GM21786 (cell line): ENCODE data around the gene DDX18.

ENCODE experiments used
- ATAC-seq: cut with Tn5 transposase; IDR thresholded peaks from one replicate; pipeline ENCODE4 v1.9.1; 2021; ENCODE audit not compliant: unreplicated experiment

DDX18 gene

DNA sequence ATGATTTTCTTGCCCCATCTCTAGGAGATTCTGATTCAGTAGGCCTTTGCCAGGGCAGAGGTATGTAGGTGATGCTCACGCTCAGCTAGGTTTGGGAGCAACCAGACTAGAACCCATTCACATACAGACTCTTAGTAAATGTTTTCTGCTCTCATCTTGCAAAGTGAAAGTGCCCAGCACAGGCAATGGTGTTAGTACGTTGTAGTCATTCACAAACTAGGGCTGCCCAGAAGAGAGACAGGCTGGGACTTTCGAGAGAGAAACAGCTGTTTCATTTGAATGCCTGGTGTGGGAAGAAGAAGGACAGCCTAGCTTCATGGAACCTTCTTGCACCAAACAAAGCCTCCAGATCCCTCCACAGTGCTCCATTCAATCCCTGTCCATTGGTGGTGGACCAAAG is 19.4 kb downstream of the DDX18 start:
- peak; percentile 43 for ATAC-seq

DNA sequence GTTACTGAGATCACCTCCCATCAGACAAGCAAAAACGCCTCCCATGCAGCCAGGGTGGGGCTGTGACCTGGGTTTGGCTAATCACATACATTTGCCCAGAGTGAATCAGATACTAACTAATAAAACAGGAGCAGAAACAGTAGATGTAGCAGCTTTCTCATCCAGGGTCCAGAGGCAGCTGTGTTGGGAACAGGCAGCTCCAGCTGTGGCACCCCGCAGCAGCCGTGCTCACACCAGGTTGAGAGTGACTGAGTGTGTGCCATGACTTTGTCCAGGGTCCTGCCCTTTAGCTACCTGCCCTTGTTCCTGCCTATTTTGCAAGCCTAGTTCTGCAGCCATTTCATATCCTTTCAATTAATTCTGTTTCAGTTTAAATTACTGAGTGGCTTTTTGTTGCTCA is 20.5 kb downstream of the DDX18 start:
- no peak for ATAC-seq

DNA sequence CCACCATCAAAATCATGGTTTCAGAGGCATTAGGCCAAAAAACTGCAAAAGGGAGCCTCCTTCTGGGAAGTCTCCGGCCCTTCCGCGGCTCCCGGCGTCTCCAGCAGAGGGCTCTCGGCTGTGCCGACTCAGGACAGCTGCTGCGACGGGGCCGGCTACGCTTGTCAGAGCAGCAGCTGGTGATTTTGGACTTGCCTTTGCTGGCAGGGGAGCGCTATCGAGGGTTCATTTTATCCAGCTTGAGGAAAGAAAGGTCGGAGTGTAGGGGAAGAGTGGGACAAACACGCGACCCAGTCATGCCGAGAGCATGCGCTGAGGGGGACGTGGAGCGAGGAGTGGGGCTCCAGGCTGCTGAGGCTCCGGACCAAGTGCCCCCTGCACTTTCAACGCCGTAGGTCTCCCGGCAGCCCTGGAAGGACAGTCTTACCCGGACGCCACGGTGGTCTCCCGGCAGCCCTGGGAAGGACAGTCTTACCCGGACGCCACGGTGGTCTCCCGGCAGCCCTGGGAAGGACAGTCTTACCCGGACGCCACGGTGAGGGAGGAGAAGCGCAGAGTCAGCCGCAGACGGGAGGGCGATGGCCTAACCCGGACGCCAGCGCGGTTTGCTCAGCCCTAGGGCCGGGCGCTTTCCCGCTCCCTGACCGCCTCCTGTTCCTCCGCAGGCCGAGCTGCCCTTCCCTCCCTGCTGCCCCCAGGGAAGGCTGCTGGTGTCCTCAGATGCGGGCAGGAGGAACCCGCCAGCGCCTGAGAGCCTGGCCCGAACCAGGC is 21.7 kb downstream of the DDX18 start:
- ATAC-seq = peak; percentile 76

DNA sequence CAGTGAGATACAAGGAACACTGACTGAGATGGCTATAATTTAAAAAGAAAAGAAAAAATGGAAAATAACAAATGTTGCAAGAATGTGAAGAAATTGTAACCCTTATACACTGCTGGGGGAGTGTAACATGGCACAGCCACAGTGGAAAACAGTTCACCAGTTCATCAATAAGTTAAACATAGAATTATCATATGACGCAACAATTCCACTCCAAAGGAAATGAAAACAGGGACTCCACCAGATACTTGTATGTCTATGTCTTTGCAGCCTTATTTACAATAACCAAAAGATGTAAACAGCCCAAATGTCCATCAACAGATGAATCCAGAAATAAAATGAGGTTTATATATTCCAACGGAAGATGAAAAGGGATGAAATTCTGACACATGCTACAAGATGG is 30.8 kb downstream of the DDX18 start:
- ATAC-seq = no peak

DNA sequence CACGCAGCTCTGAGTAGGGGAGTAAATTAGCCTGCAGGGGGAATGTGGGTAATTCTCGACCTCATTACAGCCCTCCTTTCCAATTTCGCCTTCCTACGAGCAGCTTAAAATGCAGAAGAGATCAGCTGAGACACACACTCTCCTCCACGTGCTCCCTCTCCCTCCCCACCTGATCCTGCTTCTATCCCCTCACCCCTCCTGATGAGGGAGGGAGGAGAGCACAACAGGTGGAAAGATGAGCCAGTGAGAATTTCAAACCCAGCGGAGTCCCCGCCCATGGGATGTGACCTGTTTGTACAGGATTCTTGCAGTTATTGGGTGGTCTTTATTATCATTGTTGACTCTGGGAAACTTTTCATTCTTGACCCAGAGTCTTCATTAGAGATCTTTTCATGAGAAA is 35.5 kb downstream of the DDX18 start:
- ATAC-seq = no peak

DNA sequence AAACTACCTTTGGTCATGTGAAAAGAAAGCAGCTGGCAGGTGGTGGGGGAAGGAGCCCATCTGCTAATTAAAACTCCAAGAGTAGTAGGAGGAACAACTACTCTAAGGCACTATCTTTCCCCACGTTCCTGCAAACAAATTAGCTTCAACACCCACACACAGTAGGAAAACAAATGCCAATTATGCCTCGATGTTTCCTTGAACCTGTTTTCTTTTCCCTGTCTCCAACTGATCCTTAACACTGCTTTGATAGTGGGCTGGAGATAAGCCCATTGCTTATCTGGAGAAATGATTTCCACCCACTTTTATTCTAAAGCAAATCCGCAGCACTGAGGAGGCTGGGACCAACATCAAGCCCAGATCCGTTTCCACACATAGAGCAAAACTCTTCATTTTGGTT is 36.0 kb downstream of the DDX18 start:
- no peak for ATAC-seq

DNA sequence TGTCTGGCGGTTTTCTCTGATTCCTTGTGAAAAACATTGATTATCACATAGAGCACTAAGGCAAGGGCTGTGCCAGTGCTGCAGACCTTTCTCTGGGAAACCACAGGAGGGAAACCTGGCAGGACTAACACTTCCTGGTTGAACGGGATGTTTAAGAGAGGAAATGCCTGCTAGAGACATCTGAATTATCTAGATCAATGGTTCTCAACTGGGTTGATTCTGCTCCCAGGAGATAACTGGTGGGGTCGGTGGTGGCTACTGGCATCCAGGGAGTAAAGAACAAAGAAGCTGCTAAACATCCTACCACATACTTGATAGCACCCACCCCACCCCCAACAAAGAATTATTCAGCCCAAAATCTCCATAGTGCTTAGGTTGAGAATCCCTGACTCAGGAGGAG is 37.5 kb downstream of the DDX18 start:
- no peak for ATAC-seq

DNA sequence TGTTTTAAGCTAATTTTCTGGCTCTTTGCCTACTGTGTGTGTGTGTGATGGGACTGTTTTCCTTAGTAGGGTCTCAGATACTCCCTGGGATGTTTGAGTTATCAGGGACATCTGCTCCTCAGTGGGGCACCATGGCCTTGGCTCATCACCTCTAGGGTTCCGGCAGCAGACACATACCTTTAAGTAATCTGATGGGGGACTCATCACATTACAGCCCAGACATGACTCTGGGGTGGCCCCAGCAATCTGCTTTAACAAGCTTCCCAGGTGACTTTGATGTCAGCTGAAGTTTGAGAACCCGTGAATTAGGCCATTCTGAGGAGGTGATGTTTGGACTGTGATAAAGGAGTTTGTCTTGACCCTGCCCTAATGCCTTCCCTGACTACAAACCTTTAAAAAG is 38.8 kb downstream of the DDX18 start:
- ATAC-seq = no peak

DNA sequence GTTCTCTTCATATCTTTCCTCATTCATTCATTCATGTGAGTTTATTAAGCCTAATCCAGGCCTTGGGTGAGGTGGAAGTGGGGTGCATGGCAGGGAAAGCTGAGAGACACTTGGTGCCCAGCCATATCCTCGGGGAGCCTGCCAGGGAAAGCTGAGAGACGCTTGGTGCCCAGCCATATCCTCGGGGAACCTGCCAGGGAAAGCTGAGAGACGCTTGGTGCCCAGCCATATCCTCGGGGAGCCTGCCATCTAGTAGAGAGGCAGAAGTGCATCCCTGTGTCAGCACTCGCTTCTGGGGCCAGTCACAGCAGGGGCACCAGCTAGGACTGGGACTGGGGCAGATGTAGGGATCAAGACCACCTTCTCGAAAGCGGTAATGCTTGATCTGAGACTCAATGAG is 39.4 kb downstream of the DDX18 start:
- no peak for ATAC-seq

DNA sequence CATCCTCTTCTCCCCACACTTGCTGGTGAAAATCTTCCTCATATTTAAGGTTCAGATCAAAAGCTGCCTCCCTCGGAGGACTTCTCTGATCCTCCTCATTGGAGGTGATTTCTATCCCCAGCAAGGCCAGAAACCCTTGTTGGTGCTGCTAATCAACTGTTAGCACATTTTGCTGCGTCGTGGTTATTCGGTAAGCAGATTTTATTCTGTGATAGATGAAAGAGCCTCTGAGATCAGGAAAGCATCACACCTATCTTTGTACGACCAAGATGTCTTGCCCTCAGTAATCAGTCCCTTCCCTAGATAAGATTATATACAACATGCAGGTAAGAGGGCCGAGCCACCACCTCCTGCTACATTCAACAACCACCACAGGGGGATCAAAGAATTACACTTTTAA is 40.1 kb downstream of the DDX18 start:
- no peak for ATAC-seq

DNA sequence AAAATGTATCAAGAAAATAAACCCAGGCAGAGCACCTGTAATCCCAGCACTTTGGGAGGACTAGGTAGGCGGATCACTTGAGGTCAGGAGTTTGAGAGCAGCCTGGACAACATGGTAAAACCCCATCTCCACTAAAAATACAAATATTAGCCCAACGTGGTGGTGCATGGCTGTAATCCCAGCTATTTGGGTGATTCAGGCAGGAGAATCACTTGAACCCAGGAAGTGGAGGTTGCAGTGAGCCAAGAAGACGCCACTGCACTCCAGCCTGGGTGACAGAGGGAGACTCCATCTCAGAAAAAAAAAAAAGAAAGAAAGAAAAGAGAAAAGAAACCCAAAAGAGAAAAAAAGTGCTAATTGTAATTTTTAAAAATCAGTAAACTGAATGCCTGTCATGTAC is 41.4 kb downstream of the DDX18 start:
- ATAC-seq = no peak

DNA sequence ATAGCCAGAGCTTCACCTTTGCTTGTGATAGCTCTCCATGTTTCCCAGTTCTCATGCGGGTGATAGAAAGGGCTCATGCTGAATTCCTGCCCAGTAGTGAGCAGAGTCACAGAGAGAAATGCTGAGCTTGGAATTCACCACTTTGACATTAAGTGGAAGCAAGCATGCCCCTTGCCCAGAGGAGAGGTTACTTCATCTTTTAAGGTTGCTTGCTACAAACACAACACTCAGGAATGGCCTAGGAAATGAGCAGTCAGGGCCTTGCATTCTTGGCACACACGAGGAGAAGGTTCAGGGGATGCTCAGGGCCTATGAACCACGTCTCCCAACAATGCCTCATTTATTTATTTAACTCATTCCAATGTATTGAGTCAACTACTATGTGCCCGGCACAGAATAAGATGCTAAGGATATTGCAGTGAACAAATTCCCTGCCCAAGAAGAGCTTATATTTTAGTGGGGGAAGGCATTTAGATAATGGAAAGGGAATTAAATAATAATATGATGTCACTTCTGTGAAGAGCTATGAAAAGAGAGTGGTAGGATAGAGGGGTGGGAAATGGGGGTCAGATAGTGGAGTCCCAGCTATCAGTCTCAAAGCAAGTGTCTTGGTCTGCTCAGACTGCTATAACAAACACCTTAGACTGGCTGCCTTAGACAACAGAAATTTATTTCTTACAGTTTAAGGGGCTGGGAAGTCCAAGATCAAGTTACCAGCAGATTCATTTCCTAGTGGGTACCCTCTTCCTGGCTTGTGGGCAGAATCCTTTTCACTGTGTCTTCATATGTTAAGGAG is 42.1 kb downstream of the DDX18 start:
- no peak for ATAC-seq

DNA sequence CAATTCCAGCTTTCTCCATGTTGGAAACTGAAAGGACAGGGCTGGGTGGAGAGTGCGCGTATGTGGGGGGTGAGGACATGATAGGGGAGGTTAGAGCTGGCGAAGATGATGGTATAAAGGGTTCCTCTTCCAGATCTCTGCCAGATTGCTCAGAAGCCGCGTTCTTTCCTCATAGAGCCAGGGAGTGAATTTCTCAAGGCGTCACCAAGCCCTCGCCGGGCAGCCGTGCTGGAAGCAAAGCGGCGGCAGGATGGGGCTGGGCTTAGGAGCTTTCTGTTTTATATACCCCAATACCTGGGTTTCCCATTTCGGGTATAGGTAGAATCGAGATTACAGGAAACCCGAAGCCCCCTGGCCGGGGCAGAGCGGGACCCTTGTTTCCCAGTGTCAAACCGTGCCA is 43.8 kb downstream of the DDX18 start:
- no peak for ATAC-seq

DNA sequence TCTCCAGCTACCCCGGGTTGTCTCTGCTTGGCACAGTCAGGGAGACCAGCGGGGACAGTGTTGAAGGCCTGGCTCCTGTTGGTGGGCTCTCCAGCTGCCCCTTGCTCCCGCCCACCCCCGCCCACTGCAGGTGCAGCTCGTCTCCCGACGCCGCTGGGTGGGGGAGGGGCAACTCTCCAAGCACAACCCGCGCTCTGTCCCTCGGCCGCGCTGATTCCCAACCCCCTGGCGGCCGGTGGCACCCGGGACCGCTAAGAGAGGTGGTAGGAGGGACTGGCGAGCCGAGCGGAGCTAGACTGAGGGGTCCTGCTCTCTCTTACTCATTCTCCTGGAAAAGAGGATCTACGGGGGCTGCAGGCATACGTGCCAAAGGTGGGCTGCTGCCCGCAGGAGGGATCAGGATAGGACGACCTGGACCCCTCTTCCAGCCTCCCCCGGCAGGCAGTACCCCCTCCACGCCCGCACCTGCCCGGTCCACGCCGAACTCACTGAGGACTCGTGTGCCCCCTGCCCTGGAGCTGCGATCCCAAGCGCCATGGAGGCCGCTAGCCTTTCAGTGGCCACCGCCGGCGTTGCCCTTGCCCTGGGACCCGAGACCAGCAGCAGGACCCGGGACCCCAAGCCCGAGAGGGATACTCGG is 44.5 kb downstream of the DDX18 start:
- ATAC-seq = no peak

DNA sequence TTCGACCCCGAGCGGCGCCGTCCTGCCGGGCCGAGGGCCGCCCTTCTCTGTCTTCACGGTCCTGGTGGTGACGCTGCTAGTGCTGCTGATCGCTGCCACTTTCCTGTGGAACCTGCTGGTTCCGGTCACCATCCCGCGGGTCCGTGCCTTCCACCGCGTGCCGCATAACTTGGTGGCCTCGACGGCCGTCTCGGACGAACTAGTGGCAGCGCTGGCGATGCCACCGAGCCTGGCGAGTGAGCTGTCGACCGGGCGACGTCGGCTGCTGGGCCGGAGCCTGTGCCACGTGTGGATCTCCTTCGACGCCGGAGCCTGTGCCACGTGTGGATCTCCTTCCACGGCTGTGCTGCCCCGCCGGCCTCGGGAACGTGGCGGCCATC is 45.0 kb downstream of the DDX18 start:
- no peak for ATAC-seq

DNA sequence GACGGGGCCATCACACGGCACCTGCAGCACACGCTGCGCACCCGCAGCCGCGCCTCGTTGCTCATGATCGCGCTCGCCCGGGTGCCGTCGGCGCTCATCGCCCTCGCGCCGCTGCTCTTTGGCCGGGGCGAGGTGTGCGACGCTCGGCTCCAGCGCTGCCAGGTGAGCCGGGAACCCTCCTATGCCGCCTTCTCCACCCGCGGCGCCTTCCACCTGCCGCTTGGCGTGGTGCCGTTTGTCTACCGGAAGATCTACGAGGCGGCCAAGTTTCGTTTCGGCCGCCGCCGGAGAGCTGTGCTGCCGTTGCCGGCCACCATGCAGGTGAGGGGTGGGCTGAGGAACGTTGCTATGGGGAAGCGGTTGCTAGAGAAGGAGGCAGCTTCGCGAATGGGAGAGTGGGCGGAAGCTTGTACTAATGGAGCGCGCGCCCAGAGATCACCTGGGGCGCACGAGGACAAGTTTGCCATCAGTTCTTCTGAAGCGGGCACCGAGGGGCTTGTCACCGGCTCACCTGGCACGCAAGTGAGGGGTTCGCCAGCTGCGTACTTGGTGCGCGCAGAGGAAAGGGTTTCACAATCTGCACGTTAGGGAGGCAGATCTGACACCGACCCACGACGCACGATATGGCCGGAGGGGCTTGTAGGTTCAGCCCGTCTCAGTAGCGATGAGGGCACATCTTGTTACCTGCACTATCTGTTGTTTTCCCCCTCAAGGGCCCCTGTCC is 45.6 kb downstream of the DDX18 start:
- no peak for ATAC-seq

DNA sequence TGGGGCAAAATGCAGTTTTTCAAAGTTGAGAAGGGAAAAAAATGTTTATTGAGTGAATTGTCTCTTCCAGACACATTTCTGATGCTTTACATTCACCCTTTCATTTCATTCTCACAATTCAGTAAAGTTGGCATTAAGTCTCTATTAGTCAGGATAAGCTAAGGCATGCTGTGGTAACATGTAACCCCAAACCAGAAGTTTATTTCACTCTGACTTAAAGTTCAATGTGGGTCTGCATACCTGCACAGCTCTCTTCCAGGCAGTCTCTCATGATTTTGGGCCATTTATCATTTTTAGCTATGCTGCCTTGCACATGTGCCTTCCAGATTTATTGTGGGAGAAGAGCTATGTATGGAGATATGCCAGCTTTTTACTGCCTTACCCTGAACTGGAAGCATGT is 48.0 kb downstream of the DDX18 start:
- ATAC-seq = no peak

DNA sequence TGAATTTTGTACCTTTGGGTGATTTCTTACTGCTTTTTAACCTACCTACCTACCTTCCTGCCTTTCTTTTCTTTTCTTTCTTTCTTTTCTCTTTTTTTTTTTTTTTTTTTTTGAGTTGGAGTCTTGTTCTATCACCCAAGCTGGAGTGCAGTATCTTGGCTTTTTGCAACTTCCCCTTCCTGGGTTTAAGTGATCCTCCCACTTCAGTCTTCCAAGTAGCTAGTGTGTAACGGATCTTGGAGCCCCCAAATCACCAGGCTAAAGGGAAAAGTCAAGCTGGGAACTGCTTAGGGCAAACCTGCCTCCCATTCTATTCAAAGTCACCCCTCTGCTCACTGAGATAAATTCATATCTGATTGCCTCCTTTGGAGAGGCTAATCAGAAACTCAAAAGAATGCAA is 61.3 kb downstream of the DDX18 start:
- ATAC-seq = no peak

DNA sequence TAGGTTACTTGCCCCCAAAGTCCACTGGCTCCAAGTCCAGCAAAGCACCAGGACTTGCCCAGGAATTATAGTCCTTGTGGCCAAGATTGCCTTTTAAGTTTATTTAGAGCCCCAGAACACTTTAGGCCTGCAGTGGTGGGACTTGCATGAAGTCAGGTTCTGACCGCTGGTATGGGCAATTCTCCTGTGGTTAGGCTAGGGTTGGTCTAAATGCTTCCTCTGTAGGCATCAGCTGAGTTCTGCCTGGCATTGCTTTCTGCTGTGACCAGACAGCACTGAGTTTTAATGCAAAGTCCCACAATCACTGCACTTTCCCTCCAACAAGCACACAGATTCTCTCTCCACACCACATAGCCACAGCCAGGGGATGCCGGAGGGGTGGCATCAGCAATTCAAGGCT is 64.5 kb downstream of the DDX18 start:
- no peak for ATAC-seq
